RPMI7951 (cell line): ENCODE data around the gene HADHB. TPM values are rescaled to one million over a fixed set of nuclear protein-coding genes. Genes with fewer than 3 reads are reported as not detected.
"Not testable (repeated sequence)": the region's sequence is repeated elsewhere in the genome, so short reads cannot be mapped to it uniquely, and the experiment has no call there.

Experiments used
- DNase-seq: peaks from one replicate; pipeline ENCODE4 v3.0.0-alpha.2; 2012; ENCODE audit warnings: low read depth
- total RNA-seq: library from RNA; depleted of rRNA; stranded (reverse); fragments of >200 nt; shearing (Covaris generic); gene quantifications from 2 replicates; pipeline ENCODE4 v1.2.3, GENCODE V29; 2014

Gene HADHB
- total RNA-seq, 1 experiment from 2014 or later, result 121 TPM

- peak; percentile 39 for DNase-seq
These were observed 543 bp downstream of the HADHB start for GRCh38 chr2:26245231-26245732.

GRCh38 chr2:26245810-26246209 lies 1.1 kb downstream of the HADHB start:
- peak; percentile 37 for DNase-seq

- DNase-seq, result peak; percentile 78
These were observed 2.1 kb downstream of the HADHB start for GRCh38 chr2:26246818-26247217.

- no peak for DNase-seq
These were observed 4.9 kb downstream of the HADHB start for GRCh38 chr2:26249625-26250024.

- DNase-seq, result no peak
These were observed 7.2 kb downstream of the HADHB start for GRCh38 chr2:26251893-26252292.

GRCh38 chr2:26255759-26256384 lies 11.1 kb downstream of the HADHB start:
- DNase-seq, result no peak

- not testable (repeated sequence) for DNase-seq
These were observed 14.1 kb downstream of the HADHB start for GRCh38 chr2:26258836-26259235.

- DNase-seq, result peak; percentile 28
These were observed 23.5 kb downstream of the HADHB start for GRCh38 chr2:26268213-26268612.

- DNase-seq, result not testable (repeated sequence)
These were observed 24.1 kb downstream of the HADHB start for GRCh38 chr2:26268670-26269385.

GRCh38 chr2:26269571-26270158 lies 24.9 kb downstream of the HADHB start:
- DNase-seq, result no peak

GRCh38 chr2:26270373-26270772 lies 25.6 kb downstream of the HADHB start:
- no peak for DNase-seq

- no peak for DNase-seq
These were observed 28.8 kb downstream of the HADHB start for GRCh38 chr2:26273501-26273900.

GRCh38 chr2:26274058-26274613 lies 29.4 kb downstream of the HADHB start:
- DNase-seq, result peak; percentile 83

- no peak for DNase-seq
These were observed 31.9 kb downstream of the HADHB start for GRCh38 chr2:26276484-26277227.

- no peak for DNase-seq
These were observed 35.1 kb downstream of the HADHB start for GRCh38 chr2:26279886-26280285.

GRCh38 chr2:26281226-26281625 lies 36.5 kb downstream of the HADHB start:
- no peak for DNase-seq

- no peak for DNase-seq
These were observed 38.9 kb downstream of the HADHB start for GRCh38 chr2:26283606-26284005.

GRCh38 chr2:26284132-26284531 lies 39.4 kb downstream of the HADHB start:
- DNase-seq, result peak; percentile 8

GRCh38 chr2:26285931-26286330 lies 41.2 kb downstream of the HADHB start:
- no peak for DNase-seq

GRCh38 chr2:26290001-26290400 lies 45.3 kb downstream of the HADHB start:
- no peak for DNase-seq

- DNase-seq, result no peak
These were observed 47.9 kb downstream of the HADHB start for GRCh38 chr2:26292646-26293045.

- no peak for DNase-seq
These were observed 50.8 kb downstream of the HADHB start for GRCh38 chr2:26295511-26295910.
